Activated B cell treated with CpG ODN at 0.5 μM for 24 hours (primary cell): ENCODE data around the gene OR8B3. TPM values are rescaled to one million over a fixed set of nuclear protein-coding genes. Genes with fewer than 3 reads are reported as not detected.
"Not testable (repeated sequence)": the region's sequence is repeated elsewhere in the genome, so short reads cannot be mapped to it uniquely, and the experiment has no call there.

ENCODE experiments used
- ATAC-seq: fragments of 200-7000 bp; cut with Tn5 transposase; one replicate; pipeline ENCODE4 v1.10.0; 2021; ENCODE audit warnings: low read depth, mild to moderate bottlenecking, moderate library complexity
- CTCF ChIA-PET: fragments of 350-600 bp; sonication (Branson Sonifier 250); formaldehyde crosslinking; loops from one replicate; lab custom pipeline; 2021; ENCODE audit warnings: antibody characterized with exemption; lab: Charles Lee
- POLR2A ChIA-PET: fragments of 350-600 bp; sonication (Branson Sonifier 250); formaldehyde crosslinking; loops from one replicate; lab custom pipeline; 2021; ENCODE audit warnings: antibody characterized with exemption; lab: Charles Lee
- DNase-seq: peaks from one replicate; pipeline ENCODE4 v3.0.0; 2022
- H3K27ac Mint-ChIP-seq: one replicate; pipeline ENCODE4 v1.8.0; 2020; ENCODE audit warnings: mixed read lengths
- H3K27me3 Mint-ChIP-seq: one replicate; pipeline ENCODE4 v1.8.0; 2021; ENCODE audit warnings: mixed read lengths
- H3K36me3 Mint-ChIP-seq: one replicate; pipeline ENCODE4 v1.8.0; 2021; ENCODE audit warnings: low read depth, mixed read lengths
- H3K4me1 Mint-ChIP-seq: one replicate; pipeline ENCODE4 v1.8.0; 2021; ENCODE audit warnings: mixed read lengths
- H3K4me3 Mint-ChIP-seq: one replicate; pipeline ENCODE4 v1.8.0; 2020; ENCODE audit warnings: mild to moderate bottlenecking, mixed read lengths
- H3K9me3 Mint-ChIP-seq: one replicate; pipeline ENCODE4 v1.8.0; 2020; ENCODE audit warnings: mixed read lengths
- intact Hi-C: fragments of 100-400 bp; cut with micrococcal nuclease; formaldehyde crosslinking; loops from one replicate; pipeline ENCODE4 v1.15.1; 2024
- total RNA-seq: library from RNA; stranded (reverse); gene quantifications from 2 replicates; pipeline ENCODE4 v1.2.3, GENCODE V29; 2022
- TF ChIP-seq, protein P1 (sequence below): fragments of 200-600 bp; IDR thresholded peaks from one replicate; pipeline ENCODE4 v1.8.0; 2022; ENCODE audit warnings: antibody characterized with exemption, mild to moderate bottlenecking

OR8B3 gene
- total RNA-seq, 1 donor from 2014 or later = not detected

DNA sequence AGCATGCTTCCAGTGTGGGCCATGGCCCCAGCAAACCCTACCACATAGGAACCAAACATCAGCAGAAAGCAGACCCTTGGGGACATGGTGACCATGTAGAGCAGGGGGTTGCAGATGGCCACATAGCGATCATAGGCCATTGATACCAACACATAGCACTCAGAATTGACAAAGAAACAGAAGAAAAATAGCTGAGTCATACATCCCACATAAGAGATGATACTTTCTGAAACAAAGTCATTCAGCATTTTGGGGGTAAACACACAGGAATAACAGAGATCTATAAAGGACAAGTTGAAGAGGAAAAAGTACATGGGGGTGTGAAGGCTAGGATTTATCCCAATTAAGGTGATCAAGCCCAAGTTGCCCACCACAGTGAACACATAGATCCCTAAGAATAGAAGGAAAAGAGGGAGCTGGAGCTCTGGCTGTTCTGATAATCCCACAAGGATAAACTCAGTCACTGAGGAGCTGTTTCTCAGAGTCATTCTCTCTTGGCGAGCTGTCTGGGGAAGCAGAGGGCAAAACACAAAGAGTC is 25.6 kb upstream of the OR8B3 start, which contains the start of gene OR8B4:
Gene OR8B4, minus strand, starts transcription at position 488 of the 538 bp plus-strand sequence. Its CDS starts 0 bp downstream, at position 488.
- DNase-seq (no peak), ATAC-seq (no peak)
- ChIA-PET POLR2A (no interaction called here), CTCF (no interaction called here)
- no peaks in the 10 kb centered on the region for H3K36me3 Mint-ChIP-seq
- H3K27me3 Mint-ChIP-seq = peaks cover 21% of the 10 kb centered on the region
- no peak within 1 kb of the TSS for H3K27ac Mint-ChIP-seq
- no peaks in the 10 kb centered on the region for H3K4me1 Mint-ChIP-seq
- H3K4me3 Mint-ChIP-seq = no peak within 1 kb of the TSS
- H3K9me3 Mint-ChIP-seq = peaks cover 3% of the 10 kb centered on the region
- intact Hi-C loops = loop anchor here (10.0 kb wide), 1 partner anchor 1030 kb away; no protein-coding TSS in a partner anchor
- TF ChIP-seq, protein P1, sequence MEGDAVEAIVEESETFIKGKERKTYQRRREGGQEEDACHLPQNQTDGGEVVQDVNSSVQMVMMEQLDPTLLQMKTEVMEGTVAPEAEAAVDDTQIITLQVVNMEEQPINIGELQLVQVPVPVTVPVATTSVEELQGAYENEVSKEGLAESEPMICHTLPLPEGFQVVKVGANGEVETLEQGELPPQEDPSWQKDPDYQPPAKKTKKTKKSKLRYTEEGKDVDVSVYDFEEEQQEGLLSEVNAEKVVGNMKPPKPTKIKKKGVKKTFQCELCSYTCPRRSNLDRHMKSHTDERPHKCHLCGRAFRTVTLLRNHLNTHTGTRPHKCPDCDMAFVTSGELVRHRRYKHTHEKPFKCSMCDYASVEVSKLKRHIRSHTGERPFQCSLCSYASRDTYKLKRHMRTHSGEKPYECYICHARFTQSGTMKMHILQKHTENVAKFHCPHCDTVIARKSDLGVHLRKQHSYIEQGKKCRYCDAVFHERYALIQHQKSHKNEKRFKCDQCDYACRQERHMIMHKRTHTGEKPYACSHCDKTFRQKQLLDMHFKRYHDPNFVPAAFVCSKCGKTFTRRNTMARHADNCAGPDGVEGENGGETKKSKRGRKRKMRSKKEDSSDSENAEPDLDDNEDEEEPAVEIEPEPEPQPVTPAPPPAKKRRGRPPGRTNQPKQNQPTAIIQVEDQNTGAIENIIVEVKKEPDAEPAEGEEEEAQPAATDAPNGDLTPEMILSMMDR = no peak

DNA sequence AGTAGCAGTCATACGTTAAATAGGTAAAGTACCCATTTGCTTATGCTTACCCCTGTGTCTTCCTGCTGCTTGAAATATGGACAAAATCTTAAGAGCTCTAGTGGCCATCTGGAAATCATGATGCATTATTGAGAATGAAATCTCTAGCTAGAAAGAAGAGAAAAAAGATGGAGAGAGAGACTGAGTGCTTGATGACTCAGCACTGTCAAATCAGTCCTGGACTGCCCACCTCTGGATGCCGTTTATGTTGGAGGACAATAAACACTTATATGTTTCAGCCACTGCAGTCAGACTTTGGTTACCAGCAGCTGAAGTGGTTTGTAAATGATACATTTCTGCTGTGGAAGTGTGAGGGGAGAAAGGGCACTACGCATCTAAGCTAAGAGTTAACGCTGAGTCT is 22.2 kb upstream of the OR8B3 start:
- Mint-ChIP-seq H3K9me3 (no peaks in the 10 kb centered on the region), H3K4me1 (no peaks in the 10 kb centered on the region), H3K36me3 (no peaks in the 10 kb centered on the region), H3K4me3 (no peak overlapping the region), H3K27me3 (peaks cover 28% of the 10 kb centered on the region), H3K27ac (no peak overlapping the region)
- intact Hi-C loops = loop anchor here (10.0 kb wide), 1 partner anchor 1026 kb away; no protein-coding TSS in a partner anchor
- ChIA-PET CTCF (no interaction called here), POLR2A (no interaction called here)
- TF ChIP-seq, protein P1 = no peak
- ATAC-seq (no peak), DNase-seq (no peak)

DNA sequence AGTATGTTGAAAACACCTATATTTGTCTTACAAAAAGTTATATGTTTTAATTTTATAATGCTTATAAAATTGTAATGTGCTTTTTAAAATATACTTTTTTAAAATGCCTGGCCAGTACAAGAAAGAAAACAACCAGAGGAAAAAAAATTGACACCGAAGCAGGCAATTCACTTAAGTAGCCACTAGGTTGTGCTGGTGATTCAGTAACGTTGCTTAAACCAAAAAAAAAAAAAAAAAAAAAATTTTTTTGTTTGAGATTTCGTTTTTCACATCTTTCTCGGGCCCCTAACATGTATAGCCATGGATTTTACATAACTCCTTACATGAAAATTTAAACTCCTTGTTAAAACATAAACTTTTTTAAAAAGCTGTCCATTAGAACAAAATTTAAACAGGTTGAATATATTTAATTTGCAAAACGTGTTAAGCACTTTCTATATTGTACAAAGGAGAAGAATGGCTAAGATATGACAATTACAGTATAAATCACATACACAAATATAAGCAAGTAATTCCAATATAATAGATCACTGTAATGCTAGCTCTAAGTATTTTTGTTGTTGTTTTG is 16.6 kb upstream of the OR8B3 start:
- Mint-ChIP-seq H3K4me3 (no peak overlapping the region), H3K36me3 (no peaks in the 10 kb centered on the region), H3K4me1 (no peaks in the 10 kb centered on the region), H3K27me3 (peaks cover 15% of the 10 kb centered on the region), H3K9me3 (no peaks in the 10 kb centered on the region), H3K27ac (no peak overlapping the region)
- intact Hi-C loops = loop anchor here (1.0 to 10.0 kb wide), 3 partner anchors 171 to 449 kb away; partner anchors contain the start of gene ROBO3
- no peak for DNase-seq
- no peak for ATAC-seq
- CTCF ChIA-PET = interaction anchor here (1.5 kb wide), 1 partner anchor 170 kb away, joined by 7 read pairs; no protein-coding TSS in a partner anchor
- TF ChIP-seq, protein P1 = no peak
- POLR2A ChIA-PET = no interaction called here

DNA sequence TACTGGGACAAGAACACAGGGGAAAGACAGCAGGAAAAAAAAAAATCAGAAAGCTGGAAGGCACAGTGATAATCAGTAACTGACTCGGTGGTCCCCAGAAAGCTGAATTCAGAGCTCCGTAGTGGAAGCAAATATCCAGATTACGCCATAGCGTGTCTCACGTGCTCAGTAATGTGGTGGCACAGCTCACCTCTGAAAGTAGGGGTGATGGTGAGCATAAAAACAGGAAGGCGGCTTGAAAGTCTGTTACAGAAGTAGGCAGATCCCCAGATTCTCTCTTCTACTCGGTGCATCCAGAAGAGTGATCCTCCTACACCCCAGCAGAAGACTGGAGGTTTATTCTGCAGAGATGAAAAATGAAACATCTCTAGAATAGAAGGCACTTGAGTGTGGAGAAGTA is 11.1 kb upstream of the OR8B3 start:
- TF ChIP-seq, protein P1 = no peak
- Mint-ChIP-seq H3K4me1 (peaks cover 6% of the 10 kb centered on the region), H3K4me3 (no peak overlapping the region), H3K27me3 (peaks cover 15% of the 10 kb centered on the region), H3K9me3 (no peaks in the 10 kb centered on the region), H3K27ac (no peak overlapping the region), H3K36me3 (no peaks in the 10 kb centered on the region)
- CTCF ChIA-PET = no interaction called here
- intact Hi-C loops = loop anchor here (10.0 kb wide), 1 partner anchor 455 kb away; the partner anchor contains the start of gene ROBO3
- POLR2A ChIA-PET = no interaction called here
- ATAC-seq = no peak
- DNase-seq = no peak

DNA sequence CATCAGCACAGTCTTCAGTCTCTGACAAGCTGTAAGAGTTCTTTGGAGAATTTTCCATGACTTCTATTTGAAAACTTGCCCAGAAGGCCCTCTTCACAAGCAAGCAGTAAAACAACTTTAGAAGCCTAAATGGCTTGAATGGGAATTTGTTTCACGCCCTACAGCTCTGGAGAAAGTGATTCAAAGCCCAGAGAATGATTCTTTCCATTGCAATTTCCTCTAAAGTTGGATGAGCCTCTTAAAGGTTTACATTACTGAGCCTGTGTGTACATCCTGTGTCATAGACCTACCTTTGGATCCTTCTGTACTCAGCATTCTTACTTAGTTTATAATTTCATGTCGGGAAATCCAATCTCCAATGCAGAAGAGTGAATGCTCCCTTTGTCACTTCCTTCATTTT is 6.8 kb upstream of the OR8B3 start:
- ATAC-seq (no peak), DNase-seq (no peak)
- ChIA-PET POLR2A (no interaction called here), CTCF (no interaction called here)
- H3K27ac Mint-ChIP-seq = no peak overlapping the region
- TF ChIP-seq, protein P1 = no peak
- H3K4me3 Mint-ChIP-seq = no peak overlapping the region
- H3K36me3 Mint-ChIP-seq = no peaks in the 10 kb centered on the region
- intact Hi-C loops = no loop called here
- H3K9me3 Mint-ChIP-seq = no peaks in the 10 kb centered on the region
- peaks cover 13% of the 10 kb centered on the region for H3K27me3 Mint-ChIP-seq
- H3K4me1 Mint-ChIP-seq = peaks cover 6% of the 10 kb centered on the region

DNA sequence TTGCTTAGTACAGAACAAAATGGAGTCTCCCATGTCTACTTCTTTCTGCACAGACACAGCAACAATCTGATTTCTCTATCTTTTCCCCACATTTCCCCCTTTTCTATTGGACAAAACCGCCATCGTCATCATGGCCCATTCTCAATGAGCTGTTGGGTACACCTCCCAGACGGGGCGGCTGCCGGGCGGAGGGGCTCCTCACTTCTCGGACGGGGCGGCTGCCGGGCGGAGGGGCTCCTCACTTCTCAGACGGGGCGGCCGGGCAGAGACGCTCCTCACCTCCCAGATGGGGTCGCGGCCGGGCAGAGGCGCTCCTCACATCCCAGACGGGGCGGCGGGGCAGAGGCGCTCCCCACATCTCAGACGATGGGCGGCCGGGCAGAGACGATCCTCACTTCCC is 4.4 kb upstream of the OR8B3 start:
- ATAC-seq, H3K27me3 Mint-ChIP-seq, H3K4me1 Mint-ChIP-seq, POLR2A ChIA-PET, CTCF ChIA-PET, H3K9me3 Mint-ChIP-seq, H3K36me3 Mint-ChIP-seq, DNase-seq, intact Hi-C loops, H3K4me3 Mint-ChIP-seq, H3K27ac Mint-ChIP-seq: not testable (repeated sequence)
